OCI-LY1 (cell line): Measurements from ENCODE around the gene FAM9C.

ENCODE experiments used
- H2AFZ ChIP-seq: fragments of 200-600 bp; sonication (generic), shearing (Covaris generic); 2 replicates; pipeline ENCODE4 v1.6.0; 2014; ENCODE audit warnings: antibody characterized with exemption, mild to moderate bottlenecking, low read length
- H3F3A ChIP-seq: fragments of 200-600 bp; sonication (generic), shearing (Covaris generic); 2 replicates; pipeline ENCODE4 v1.6.0; 2014; ENCODE audit warnings: mild to moderate bottlenecking, antibody characterized with exemption, low read length, moderate library complexity; ENCODE audit not compliant: insufficient read depth
- H3K27ac ChIP-seq: fragments of 200-600 bp; sonication (generic); 2 replicates; pipeline ENCODE4 v1.5.1; 2014; ENCODE audit warnings: low read length, mixed run types, mild to moderate bottlenecking, low read depth; ENCODE audit not compliant: poor library complexity, severe bottlenecking
- H3K27me3 ChIP-seq: fragments of 200-600 bp; sonication (generic); 2 replicates; pipeline ENCODE4 v1.6.0; 2014; ENCODE audit warnings: antibody characterized with exemption, mild to moderate bottlenecking, low read length, moderate library complexity; ENCODE audit not compliant: insufficient read depth
- H3K36me3 ChIP-seq: fragments of 200-600 bp; sonication (generic); 2 replicates; pipeline ENCODE4 v1.6.1; 2014; ENCODE audit warnings: mild to moderate bottlenecking, antibody characterized with exemption, low read length, moderate library complexity, mixed read lengths; ENCODE audit not compliant: insufficient read depth
- H3K4me1 ChIP-seq: fragments of 200-600 bp; sonication (generic); 2 replicates; pipeline ENCODE4 v1.5.1; 2014; ENCODE audit warnings: mild to moderate bottlenecking, low read length, moderate library complexity; ENCODE audit not compliant: insufficient read depth, severe bottlenecking
- H3K4me2 ChIP-seq: fragments of 200-600 bp; sonication (generic), shearing (Covaris generic); 2 replicates; pipeline ENCODE4 v1.6.1; 2014; ENCODE audit warnings: low read length
- H3K4me3 ChIP-seq: fragments of 200-600 bp; sonication (generic); 2 replicates; pipeline ENCODE4 v1.5.1; 2014; ENCODE audit warnings: low read length, low read depth, mild to moderate bottlenecking, mixed read lengths; ENCODE audit not compliant: poor library complexity, severe bottlenecking
- H3K79me2 ChIP-seq: fragments of 200-600 bp; shearing (Covaris generic); 2 replicates; pipeline ENCODE4 v1.6.1; 2016; ENCODE audit warnings: mixed run types, low read length, mixed read lengths; ENCODE audit not compliant: insufficient read depth
- H3K9ac ChIP-seq: fragments of 200-600 bp; sonication (generic), shearing (Covaris generic); 2 replicates; pipeline ENCODE4 v1.6.1; 2014; ENCODE audit warnings: mild to moderate bottlenecking, low read length, mixed read lengths
- H3K9me2 ChIP-seq: fragments of 200-600 bp; sonication (generic), shearing (Covaris generic); 2 replicates; pipeline ENCODE4 v1.6.1; 2014; ENCODE audit warnings: low read depth, mild to moderate bottlenecking, low read length, mixed read lengths
- H3K9me3 ChIP-seq: fragments of 200-600 bp; shearing (Covaris generic); 2 replicates; pipeline ENCODE4 v1.6.1; 2014; ENCODE audit warnings: low read length, mixed read lengths
- H4K20me1 ChIP-seq: fragments of 200-600 bp; sonication (generic), shearing (Covaris generic); 2 replicates; pipeline ENCODE4 v1.6.0; 2016; ENCODE audit warnings: mild to moderate bottlenecking, low read length; ENCODE audit not compliant: insufficient read depth
- EZH2 ChIP-seq: fragments of 200-600 bp; sonication (generic), shearing (Covaris generic); IDR thresholded peaks from 2 replicates; pipeline ENCODE4 v1.8.0; 2017; ENCODE audit warnings: borderline replicate concordance, mixed run types, mild to moderate bottlenecking, antibody characterized with exemption, low read length, moderate library complexity, mixed read lengths
- TF ChIP-seq, protein P1 (sequence below): fragments of 200-600 bp; sonication (generic), shearing (Covaris generic); IDR thresholded peaks from 2 replicates; pipeline ENCODE4 v1.5.1; 2017; ENCODE audit warnings: mild to moderate bottlenecking, antibody characterized with exemption, low read length, moderate library complexity, mixed read lengths

The FAM9C gene

DNA sequence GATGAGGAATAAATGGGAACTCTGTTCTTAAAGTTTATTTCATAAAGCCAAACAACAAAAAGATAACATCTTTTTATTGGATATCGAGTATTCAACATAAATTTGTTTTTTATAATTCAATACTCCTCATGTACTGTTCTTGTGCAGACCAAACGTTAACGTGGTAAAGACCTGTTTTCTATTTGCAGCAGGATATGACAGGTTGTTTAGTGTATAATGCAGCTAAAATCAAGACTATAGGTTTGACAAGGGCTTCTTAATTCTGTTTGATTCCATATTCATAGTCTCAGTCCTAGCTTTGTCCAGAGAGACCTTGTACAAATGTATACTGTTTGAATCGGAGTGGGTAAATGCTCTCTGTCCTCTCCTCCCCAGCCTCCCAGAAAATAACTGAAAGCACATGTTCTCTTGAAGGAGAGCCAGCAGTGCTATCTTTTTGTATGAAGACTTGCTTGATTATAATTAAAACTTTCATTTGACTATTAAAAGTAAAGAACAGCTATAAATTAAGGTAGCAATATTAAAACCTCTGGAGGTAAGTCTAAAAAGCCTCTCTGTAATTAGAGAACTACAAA is 51.8 kb downstream of the FAM9C start:
- Histone ChIP-seq H3K9ac (no peak overlapping the region), H3K79me2 (no peaks in the 10 kb centered on the region), H3K9me2 (no peaks in the 10 kb centered on the region), H3K4me3 (no peak overlapping the region), H3K27ac (no peak overlapping the region), H4K20me1 (no peaks in the 10 kb centered on the region), H3K36me3 (no peaks in the 10 kb centered on the region), H3K4me1 (peaks cover 42% of the 10 kb centered on the region), H3F3A (no peaks in the 10 kb centered on the region), H3K9me3 (no peaks in the 10 kb centered on the region), H2AFZ (no peak overlapping the region; the same call in 1 of the 2 replicates), H3K27me3 (no peaks in the 10 kb centered on the region), H3K4me2 (no peak overlapping the region)
- TF ChIP-seq EZH2: no peak
- TF ChIP-seq, protein P1, sequence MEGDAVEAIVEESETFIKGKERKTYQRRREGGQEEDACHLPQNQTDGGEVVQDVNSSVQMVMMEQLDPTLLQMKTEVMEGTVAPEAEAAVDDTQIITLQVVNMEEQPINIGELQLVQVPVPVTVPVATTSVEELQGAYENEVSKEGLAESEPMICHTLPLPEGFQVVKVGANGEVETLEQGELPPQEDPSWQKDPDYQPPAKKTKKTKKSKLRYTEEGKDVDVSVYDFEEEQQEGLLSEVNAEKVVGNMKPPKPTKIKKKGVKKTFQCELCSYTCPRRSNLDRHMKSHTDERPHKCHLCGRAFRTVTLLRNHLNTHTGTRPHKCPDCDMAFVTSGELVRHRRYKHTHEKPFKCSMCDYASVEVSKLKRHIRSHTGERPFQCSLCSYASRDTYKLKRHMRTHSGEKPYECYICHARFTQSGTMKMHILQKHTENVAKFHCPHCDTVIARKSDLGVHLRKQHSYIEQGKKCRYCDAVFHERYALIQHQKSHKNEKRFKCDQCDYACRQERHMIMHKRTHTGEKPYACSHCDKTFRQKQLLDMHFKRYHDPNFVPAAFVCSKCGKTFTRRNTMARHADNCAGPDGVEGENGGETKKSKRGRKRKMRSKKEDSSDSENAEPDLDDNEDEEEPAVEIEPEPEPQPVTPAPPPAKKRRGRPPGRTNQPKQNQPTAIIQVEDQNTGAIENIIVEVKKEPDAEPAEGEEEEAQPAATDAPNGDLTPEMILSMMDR: no peak

DNA sequence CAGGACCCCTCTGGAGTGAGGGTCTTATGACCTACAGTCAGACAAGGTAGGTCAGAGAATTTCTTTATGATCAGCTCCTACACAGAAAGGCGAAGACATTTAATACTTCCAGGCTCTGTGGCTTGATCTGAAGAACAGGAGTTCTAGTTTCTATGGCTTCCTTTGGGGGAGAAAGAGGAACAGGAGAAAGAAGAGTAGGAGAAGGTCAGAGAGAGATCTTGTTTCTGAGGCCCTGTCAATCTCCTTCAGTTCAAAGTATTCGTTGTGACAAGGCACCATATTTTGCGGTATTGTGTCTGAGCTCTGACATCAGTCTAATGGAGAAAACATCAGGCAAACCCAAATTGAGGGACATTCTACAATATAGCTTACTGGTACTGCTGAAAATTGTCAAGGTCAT is 52.8 kb downstream of the FAM9C start:
- H3K4me2 ChIP-seq: no peak overlapping the region
- no peaks in the 10 kb centered on the region for H3K9me2 ChIP-seq
- H2AFZ ChIP-seq: no peak overlapping the region
- H4K20me1 ChIP-seq: no peaks in the 10 kb centered on the region
- H3K9me3 ChIP-seq: no peaks in the 10 kb centered on the region
- H3K27ac ChIP-seq: no peak overlapping the region
- H3K79me2 ChIP-seq: no peaks in the 10 kb centered on the region
- no peaks in the 10 kb centered on the region for H3F3A ChIP-seq
- H3K9ac ChIP-seq: no peak overlapping the region
- no peaks in the 10 kb centered on the region for H3K36me3 ChIP-seq
- TF ChIP-seq EZH2: no peak
- TF ChIP-seq, protein P1: no peak
- H3K4me1 ChIP-seq: peaks cover 32% of the 10 kb centered on the region
- no peaks in the 10 kb centered on the region for H3K27me3 ChIP-seq
- H3K4me3 ChIP-seq: no peak overlapping the region

DNA sequence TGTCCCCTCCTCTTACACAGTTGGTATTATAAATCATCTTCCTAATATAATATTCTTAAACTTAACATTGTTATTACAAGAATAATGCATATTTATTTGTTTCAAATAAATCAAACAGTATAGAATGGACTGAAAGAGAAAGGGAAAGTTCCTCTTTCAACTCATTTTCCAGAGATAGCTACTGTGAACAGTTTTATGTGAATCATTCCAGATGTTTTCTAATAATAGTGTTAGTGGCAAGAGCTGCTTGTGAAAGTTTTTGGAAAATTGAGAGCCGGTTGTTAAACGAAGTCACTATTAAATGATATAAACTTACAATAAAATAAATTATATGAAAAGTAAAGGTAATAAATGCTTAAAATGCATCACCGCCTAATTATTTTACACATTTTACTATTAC is 55.0 kb downstream of the FAM9C start:
- Histone ChIP-seq H3K9ac (no peak overlapping the region), H3K9me2 (no peaks in the 10 kb centered on the region), H3K9me3 (no peaks in the 10 kb centered on the region), H3K4me1 (peaks cover 35% of the 10 kb centered on the region), H3K4me3 (no peak overlapping the region), H3K4me2 (no peak overlapping the region), H3K36me3 (no peaks in the 10 kb centered on the region), H3F3A (no peaks in the 10 kb centered on the region), H2AFZ (no peak overlapping the region; the same call in 1 of the 2 replicates), H3K27ac (no peak overlapping the region), H3K27me3 (no peaks in the 10 kb centered on the region), H4K20me1 (no peaks in the 10 kb centered on the region), H3K79me2 (no peaks in the 10 kb centered on the region)
- TF ChIP-seq, protein P1: no peak
- no peak for TF ChIP-seq EZH2
